22Rv1 (cell line): ENCODE measurements around the gene DPT.

Source experiments
- ZFX ChIP-seq: fragments of 450-650 bp; IDR thresholded peaks from 2 replicates; pipeline ENCODE4 v1.6.1; 2017; ENCODE audit warnings: antibody characterized with exemption, borderline replicate concordance
- TF ChIP-seq, protein P1 (sequence below): fragments of 450-650 bp; IDR thresholded peaks from 2 replicates; pipeline ENCODE4 v1.5.1; 2017; ENCODE audit warnings: mild to moderate bottlenecking

DNA sequence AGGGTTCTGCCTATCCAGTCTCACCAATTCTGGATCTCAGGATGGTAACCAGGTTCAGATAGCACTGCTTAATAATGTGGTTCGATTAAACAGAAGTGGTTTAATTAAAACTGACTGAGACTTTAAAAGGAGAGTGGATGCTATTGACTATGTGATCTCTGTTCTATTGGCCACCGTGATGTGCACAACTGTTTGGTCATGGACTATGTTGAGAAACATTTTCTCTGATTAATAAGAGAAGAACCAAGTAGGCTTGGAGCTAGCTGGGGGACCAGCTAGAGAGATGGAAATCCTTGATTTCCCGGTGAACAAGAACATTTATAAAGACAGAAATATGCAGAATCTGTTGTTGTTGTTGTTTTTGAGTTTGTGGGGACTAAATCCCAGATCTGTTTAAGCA lies 36.5 kb downstream of the DPT start:
- TF ChIP-seq, protein P1, sequence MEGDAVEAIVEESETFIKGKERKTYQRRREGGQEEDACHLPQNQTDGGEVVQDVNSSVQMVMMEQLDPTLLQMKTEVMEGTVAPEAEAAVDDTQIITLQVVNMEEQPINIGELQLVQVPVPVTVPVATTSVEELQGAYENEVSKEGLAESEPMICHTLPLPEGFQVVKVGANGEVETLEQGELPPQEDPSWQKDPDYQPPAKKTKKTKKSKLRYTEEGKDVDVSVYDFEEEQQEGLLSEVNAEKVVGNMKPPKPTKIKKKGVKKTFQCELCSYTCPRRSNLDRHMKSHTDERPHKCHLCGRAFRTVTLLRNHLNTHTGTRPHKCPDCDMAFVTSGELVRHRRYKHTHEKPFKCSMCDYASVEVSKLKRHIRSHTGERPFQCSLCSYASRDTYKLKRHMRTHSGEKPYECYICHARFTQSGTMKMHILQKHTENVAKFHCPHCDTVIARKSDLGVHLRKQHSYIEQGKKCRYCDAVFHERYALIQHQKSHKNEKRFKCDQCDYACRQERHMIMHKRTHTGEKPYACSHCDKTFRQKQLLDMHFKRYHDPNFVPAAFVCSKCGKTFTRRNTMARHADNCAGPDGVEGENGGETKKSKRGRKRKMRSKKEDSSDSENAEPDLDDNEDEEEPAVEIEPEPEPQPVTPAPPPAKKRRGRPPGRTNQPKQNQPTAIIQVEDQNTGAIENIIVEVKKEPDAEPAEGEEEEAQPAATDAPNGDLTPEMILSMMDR = no peak
- TF ChIP-seq ZFX = no peak
